LNCAP (cell line): ENCODE measurements around the gene GREB1.

Source experiments
- CTCF ChIP-seq: fragments of 450-650 bp; IDR thresholded peaks from 2 replicates; pipeline ENCODE4 v1.5.1; 2017; ENCODE audit warnings: mild to moderate bottlenecking

The GREB1 gene

GRCh38 chr2:11588228-11589110 lies 54.6 kb downstream of the GREB1 start:
- no peak for TF ChIP-seq CTCF

GRCh38 chr2:11589316-11589940 lies 55.6 kb downstream of the GREB1 start:
- no peak for TF ChIP-seq CTCF

- no peak for TF ChIP-seq CTCF
Observed at GRCh38 chr2:11590193-11590592, 56.3 kb downstream of the GREB1 start.

GRCh38 chr2:11591091-11591490 lies 57.2 kb downstream of the GREB1 start:
- no peak for TF ChIP-seq CTCF

- TF ChIP-seq CTCF, result no peak
Observed at GRCh38 chr2:11592671-11593574, 59.1 kb downstream of the GREB1 start.

- TF ChIP-seq CTCF, result no peak
Observed at GRCh38 chr2:11596801-11597200, 63.0 kb downstream of the GREB1 start.

GRCh38 chr2:11597538-11598225 lies 63.8 kb downstream of the GREB1 start:
- TF ChIP-seq CTCF, result no peak
